HL-60 (cell line): ENCODE data around the gene OR4D1.

Experiments
- CTCF ChIP-seq: IDR thresholded peaks from one replicate; pipeline ENCODE4 v1.5.1; 2011; ENCODE audit warnings: low read length, control low read depth, inconsistent platforms; ENCODE audit not compliant: insufficient read depth
- GABPA ChIP-seq: IDR thresholded peaks from 2 replicates; pipeline ENCODE4 v1.6.1; 2012; ENCODE audit warnings: low read depth
- POLR2AphosphoS5 ChIP-seq: IDR thresholded peaks from 2 replicates; pipeline ENCODE4 v1.6.1; 2012; ENCODE audit warnings: low read depth

- no peak for TF ChIP-seq POLR2AphosphoS5
- TF ChIP-seq CTCF = no peak
- no peak for TF ChIP-seq GABPA
These were observed 47.7 kb upstream of the OR4D1 start for GRCh38 chr17:58100506-58100905.
